CD4-positive, alpha-beta T cell treated with Interleukin-6 for 4 hours (primary cell): ENCODE results near the gene PPM1H.
"Not testable (repeated sequence)": the region's sequence is repeated elsewhere in the genome, so short reads cannot be mapped to it uniquely, and the experiment has no call there.

Experiments
- DNase-seq: peaks from one replicate; pipeline ENCODE4 v3.0.0-alpha.2; 2020; ENCODE audit warnings: mixed read lengths

PPM1H gene

GRCh38 chr12:62761658-62762057 lies 173.3 kb downstream of the PPM1H start:
- DNase-seq, result no peak

GRCh38 chr12:62760779-62761178 lies 174.2 kb downstream of the PPM1H start:
- DNase-seq, result no peak

DNA sequence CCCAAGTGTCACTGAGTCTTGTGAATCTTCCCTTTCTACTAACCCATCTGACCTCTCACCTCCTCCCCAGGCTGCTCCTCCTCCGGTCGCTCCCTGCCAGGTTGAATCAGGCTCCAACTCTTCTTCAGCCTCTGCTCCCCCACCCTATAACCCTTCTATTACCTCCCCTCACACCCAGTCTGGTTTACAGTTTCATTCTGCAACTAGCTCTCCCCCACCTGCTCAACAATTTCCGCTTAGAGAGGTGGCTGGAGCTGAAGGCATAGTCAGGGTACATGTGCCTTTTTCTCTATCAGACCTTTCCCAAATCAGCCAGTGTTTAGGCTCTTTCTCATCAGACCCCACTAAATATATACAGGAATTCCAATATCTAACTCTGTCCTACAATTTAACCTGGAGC lies 174.6 kb downstream of the PPM1H start:
- not testable (repeated sequence) for DNase-seq

DNA sequence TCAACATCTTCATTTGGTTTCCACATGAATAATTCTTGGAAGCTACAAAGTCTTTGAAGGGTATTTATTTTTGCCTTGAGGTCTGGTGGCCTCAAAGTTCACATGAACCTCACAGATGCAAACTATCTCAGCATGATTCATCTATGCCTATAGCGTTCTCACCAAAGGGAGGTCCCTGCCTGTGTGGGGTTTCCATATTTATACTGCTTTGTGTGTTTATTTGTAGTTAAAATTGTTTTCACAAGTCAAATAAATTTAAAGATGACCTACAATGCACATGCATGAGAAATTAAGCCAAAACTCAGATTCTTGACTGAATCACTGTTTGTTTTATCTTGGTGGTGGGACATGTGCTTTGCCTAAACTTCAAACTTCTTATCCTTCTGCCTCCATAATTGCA lies 176.7 kb downstream of the PPM1H start:
- no peak for DNase-seq

- DNase-seq, result no peak
These were observed 177.9 kb downstream of the PPM1H start for GRCh38 chr12:62757048-62757447.

DNA sequence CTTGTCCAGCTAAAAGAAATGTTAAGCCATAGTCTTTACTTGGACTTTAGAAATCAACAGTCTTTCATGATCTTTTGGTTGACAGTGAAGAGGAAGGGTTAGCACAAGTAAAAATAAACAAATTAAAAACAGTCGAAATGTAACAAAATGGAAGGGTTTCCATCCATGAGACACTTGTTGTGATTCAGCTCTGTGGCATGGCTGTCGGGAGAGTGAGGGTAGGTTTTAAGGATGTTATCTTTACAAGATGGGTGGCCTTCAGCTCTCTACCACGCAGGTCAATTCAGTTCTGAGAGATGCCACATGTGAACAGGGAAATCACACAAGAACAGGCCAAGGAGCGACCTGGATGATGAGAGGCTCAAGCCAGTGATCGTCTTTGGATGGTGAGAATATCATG lies 180.2 kb downstream of the PPM1H start:
- no peak for DNase-seq

- DNase-seq, result no peak
These were observed 183.2 kb downstream of the PPM1H start for GRCh38 chr12:62751810-62752155.

DNA sequence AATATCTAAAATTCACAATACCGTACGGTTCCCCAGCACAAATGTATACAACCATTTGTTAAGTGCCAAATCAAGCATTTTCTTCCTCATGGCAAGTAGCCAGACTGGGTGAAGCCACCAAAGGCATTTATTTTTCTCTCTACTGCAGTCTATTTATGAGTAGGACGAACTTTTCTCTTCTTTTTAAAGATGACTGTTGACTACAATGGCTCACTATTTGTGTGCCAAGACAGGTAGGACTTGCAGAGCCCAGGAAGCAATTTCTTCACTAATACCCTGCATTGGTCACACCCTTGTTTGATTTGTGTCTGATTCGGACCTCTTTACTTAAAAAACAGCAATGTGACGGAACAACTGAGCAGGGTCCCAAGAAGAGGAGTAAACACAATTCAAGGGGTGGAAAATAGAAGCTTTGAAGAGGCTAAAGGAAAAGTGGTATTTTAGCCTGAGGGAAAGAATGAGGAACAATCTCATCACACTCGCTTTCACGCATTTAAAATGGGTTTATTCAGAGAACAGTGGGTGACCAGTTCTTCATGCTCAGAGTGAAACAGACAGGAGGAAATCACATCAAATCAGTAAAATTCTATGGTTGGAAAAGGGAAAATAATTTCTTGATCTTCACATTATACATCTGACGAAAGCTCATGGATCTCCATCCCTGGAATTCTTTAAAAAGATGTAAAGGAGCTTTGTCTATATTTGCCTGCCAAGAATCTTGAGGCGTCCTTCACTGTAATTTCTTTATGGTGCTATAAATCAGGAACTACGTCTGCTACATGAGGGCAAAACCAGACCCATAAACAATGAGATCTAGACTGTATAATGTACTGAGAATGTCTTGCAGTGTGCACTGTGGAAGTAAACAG lies 183.8 kb downstream of the PPM1H start:
- no peak for DNase-seq

- no peak for DNase-seq
These were observed 185.4 kb downstream of the PPM1H start for GRCh38 chr12:62749586-62749985.

- DNase-seq, result no peak
These were observed 185.9 kb downstream of the PPM1H start for GRCh38 chr12:62748941-62749468.

- no peak for DNase-seq
These were observed 190.4 kb downstream of the PPM1H start for GRCh38 chr12:62744551-62744950.

- DNase-seq, result no peak
These were observed 195.5 kb downstream of the PPM1H start for GRCh38 chr12:62739266-62740015.

- DNase-seq, result no peak
These were observed 196.3 kb downstream of the PPM1H start for GRCh38 chr12:62738616-62739015.

GRCh38 chr12:62738105-62738504 lies 196.8 kb downstream of the PPM1H start:
- no peak for DNase-seq

GRCh38 chr12:62737615-62738014 lies 197.3 kb downstream of the PPM1H start:
- no peak for DNase-seq

DNA sequence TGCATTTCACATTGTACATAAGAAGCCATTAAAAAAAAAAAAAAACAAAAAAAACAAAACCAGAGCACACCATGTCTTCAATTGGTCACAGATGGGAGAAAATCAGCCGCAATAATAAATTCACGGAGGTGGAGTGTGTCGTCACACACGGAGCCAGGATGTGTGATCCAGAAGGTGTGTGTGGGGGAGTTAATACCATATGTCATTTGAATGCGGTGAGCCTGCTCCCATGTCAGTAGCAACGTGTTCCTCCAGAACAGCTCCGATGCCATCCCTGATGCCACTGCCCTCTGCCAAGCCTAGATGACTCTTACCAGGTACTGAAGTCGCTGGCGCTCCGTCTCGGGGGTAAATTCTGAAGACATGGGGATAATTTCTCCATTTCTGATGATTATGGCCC lies 197.8 kb downstream of the PPM1H start:
- DNase-seq, result no peak

- no peak for DNase-seq
These were observed 198.4 kb downstream of the PPM1H start for GRCh38 chr12:62736596-62736995.

GRCh38 chr12:62732861-62733427 lies 202.0 kb downstream of the PPM1H start:
- DNase-seq, result no peak

DNA sequence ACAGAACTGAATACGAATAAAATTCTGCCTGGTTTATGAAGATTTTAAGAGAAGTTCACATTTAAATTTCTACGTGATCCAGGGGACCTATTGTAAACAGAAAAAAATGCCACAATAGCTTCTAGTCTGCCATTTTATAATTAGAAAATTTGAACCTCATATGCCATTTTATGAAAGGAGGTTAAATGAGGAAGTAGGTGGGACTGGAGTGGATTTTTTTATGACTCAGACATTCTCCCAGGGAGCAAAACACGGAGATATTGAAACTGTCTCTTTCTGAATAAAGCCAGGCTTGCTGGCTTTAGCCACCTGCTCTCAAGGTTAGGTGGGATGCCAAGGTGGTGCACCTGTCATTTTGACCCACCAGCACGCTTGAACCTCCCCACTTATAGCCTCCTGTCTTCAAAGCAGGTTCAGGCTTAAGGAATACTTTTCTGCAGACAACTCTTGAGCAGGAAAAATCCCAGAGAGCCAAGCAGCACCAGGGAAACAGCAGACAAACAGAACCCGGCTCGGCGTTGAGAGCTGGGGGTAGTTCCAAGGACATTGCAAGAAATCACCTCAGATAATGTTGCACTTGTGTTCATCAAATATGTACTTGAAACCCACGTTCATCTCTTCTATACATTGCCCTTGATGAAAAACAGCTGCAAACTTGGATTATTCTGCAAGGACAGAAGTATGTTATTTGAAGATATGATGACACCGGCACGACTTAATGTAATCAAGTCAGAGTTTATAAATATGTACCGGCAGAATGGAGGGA lies 203.7 kb downstream of the PPM1H start:
- DNase-seq, result no peak

DNA sequence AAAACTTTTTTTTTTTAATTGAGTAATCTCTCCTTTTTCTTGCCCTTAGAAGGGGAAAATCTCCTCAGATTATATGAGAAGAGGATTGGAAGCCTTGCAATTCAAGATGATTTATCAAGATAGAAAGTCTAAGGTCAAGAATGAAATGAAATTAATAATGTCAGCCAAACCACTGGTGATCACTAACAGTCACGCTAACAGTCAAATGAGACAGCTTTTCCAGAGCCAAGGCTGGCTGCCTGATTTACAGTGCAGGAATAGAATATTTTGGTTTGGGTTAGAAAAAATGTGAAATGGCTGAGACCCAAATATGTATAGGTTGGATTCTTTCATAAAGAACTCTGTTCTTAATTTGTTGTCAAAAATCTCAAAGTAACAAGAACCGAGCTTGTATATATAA lies 204.3 kb downstream of the PPM1H start:
- no peak for DNase-seq

DNA sequence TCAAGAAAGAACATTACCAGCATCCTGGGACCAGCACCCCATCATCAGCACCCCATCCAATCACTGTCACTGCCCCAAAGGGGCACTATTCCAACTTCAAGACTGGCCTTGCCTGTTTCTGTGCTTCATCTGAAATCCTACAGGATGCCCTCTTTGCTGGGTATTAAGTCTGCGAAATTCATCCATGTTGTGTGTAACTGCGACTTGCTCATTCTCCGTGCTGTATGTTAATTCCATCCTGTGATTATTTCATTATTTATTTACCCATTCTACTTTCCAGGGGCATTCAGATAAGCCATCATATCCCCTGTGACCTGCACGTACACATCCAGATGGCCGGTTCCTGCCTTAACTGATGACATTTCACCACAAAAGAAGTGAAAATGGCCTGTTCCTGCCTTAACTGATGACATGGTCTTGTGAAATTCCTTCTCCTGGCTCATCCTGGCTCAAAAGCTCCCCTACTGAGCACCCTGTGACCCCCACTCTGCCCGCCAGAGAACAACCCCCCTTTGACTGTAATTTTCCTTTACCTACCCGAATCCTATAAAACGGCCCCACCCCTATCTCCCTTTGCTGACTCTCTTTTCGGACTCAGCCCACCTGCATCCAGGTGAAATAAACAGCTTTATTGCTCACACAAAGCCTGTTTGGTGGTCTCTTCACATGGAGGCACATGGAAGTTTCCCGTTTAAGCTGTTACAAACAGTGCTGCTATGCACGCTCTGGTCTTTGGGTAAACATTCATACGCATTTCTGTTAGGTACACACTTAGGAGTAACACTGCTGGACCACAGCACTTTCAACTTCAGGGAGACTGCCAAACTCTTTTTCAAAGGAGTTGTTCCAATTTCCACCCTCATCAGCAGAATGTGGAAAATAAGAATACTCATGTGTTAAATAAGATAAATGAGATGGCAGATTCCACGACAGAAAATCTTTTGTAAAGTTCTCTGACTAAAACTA lies 205.1 kb downstream of the PPM1H start:
- not testable (repeated sequence) for DNase-seq

DNA sequence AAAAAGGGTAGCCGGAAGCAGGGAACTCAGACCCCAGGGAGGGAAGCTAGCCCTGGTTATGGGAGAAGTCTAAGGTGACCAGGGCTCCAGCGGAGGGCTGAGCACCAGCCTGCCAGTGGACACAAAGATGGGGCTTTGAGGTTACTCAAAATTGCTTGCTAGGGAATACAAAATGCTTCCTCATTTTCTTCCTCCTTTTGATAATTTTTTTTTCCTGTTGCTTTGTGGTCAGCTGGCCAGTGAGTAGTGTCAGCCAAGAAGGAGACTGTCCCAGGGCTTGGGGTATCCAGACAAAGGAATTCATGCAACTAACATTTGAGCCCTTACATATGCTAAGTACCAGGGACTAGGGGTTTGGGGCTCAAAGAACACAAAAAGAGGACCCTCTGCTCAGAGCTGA lies 206.2 kb downstream of the PPM1H start:
- DNase-seq, result no peak
